HG03565 (cell line): ENCODE data around the gene CTIF.

Experiments used
- ATAC-seq: cut with Tn5 transposase; IDR thresholded peaks from one replicate; pipeline ENCODE4 v1.9.1; 2021; ENCODE audit warnings: mild to moderate bottlenecking, moderate library complexity; ENCODE audit not compliant: unreplicated experiment

Gene CTIF

DNA sequence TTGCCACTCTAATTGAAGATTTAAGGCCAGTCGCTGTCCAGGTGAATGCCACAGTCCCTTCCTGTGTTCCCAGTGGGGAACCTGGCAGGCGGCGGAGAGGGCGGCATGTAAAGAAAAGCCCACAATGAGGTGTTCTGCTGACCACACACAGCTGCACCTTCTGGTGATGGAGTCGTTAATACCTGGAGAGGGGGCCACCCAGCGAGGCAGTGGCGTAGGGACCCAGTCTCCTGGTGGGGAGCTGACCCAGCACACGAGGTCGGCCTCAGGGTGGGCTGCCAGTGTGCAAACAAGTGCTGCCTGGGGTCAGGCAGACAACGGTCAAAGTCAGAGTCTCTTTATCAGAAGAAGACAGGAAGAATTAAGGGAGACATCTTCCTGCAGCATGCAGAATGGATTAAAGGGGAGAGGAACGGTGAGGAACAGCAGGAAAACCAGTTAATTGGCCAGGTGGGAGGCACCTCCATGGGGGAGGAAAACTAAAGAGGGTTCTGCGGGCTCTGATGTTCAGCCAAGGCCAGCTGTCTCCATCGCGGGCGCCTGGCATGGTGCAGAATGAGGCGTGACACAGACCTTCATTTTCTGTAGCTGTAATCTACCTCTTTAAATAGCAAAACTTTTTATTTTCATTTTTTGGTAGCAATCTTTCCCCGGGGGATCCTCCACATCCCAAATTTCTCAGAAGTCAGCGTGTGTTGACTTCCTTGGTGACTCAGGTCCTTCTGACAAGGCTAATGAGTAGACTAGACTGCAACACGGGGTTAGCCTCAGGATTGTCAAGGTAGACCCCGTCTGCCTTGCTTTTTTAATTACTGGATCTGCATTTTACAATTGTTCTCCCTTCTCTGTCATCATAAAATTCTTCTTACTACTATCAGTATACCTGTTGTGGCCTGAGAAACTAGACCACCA lies 333.7 kb downstream of the CTIF start:
- ATAC-seq, result no peak

- no peak for ATAC-seq
Measured at GRCh38 chr18:48874233-48874632, 335.4 kb downstream of the CTIF start.

- no peak for ATAC-seq
Measured at GRCh38 chr18:48874701-48875162, 335.9 kb downstream of the CTIF start.

DNA sequence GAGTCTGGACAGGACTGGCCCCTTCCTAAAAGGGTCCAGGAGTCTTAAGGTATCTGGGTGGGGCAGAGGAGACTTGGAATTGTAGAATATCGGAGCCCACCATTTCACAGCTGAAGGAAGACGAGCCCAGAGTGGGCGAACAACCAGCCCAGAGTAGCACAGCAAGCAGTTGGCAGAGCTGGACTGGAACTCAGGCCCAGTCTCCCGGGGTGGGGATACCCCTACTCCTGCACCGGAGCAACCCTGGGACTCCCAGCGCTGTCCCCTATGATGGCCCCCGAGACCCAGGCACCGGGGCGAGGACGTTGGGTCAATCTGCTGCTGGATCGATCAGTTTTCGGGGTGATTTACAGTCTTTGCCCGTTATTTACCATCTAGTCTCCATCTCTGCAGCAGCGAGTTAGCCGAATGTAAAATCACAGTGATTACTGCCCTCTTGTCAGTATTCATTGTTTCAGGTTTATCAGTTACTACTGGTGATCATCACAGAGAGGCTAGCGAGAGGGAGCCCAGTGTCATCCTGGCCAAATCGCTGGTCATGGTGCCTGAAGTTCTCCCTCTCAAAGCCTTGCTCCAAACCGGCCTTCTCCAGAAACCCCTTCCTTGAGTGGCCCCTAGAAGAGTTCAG lies 336.6 kb downstream of the CTIF start:
- ATAC-seq, result no peak

- no peak for ATAC-seq
Measured at GRCh38 chr18:48875942-48876511, 337.2 kb downstream of the CTIF start.

GRCh38 chr18:48876590-48876989 lies 337.8 kb downstream of the CTIF start:
- ATAC-seq, result no peak

DNA sequence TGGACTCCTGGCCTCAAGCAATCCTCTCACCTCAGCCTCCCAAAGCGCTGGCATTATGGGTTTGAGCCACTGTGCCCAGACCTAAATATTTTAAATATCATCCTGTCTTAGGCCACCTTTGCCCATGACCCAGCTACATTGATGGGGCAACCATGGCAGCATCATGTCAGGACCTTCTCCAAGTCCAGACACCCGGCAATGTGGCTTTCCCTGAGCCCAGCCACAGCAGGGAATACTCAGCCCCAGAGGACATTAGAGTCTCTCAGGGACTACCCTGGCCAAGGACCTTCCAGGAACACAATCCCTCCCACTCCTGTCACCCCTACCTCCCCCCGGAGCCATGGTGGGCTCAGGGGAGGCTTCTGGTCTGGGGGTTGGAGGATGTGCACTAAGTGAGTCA lies 339.1 kb downstream of the CTIF start:
- no peak for ATAC-seq

GRCh38 chr18:48878471-48878870 lies 339.6 kb downstream of the CTIF start:
- ATAC-seq, result no peak

DNA sequence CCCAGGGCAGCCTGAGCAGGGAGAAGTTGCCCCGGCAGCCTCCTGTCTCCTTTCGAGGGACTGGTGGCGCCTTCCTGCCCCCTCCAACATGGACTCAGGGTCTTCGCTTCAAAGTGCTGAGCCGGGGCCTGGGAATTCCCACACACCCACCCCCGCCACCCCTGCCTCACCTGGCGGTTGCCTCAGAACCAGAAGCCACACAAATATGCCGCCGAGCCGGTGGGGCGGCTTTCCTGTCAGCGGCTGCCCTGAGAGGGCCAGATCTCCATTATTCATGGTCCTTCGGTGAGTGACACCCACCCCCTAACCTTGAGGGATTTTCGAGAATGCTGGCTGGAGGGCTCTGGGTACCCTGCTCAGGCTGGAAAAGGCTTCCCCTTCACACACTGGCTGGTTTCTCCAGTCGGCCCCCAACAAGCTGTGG lies 340.2 kb downstream of the CTIF start:
- no peak for ATAC-seq

GRCh38 chr18:48880931-48881330 lies 342.1 kb downstream of the CTIF start:
- ATAC-seq, result no peak

- no peak for ATAC-seq
Measured at GRCh38 chr18:48882379-48882778, 343.5 kb downstream of the CTIF start.

DNA sequence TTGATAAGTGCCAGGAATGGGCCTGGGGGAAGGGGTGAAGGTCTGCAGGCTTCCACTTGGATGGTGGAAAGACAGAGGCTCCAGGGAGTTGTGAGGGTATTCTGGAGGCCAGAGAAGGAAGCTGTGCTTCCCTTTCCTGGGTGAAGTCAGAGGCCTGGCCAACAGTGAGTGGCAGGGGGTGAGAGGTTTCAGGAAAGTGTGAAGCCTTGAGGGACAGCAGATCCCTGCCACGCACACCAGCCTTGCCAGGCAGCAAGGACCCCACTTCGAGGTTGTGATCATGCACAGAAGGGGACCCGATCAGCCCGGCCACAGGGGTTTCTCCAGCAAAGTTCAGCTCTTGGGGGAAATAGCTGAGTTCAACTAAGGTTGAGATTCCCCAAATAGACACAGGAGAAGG lies 345.5 kb downstream of the CTIF start:
- no peak for ATAC-seq

DNA sequence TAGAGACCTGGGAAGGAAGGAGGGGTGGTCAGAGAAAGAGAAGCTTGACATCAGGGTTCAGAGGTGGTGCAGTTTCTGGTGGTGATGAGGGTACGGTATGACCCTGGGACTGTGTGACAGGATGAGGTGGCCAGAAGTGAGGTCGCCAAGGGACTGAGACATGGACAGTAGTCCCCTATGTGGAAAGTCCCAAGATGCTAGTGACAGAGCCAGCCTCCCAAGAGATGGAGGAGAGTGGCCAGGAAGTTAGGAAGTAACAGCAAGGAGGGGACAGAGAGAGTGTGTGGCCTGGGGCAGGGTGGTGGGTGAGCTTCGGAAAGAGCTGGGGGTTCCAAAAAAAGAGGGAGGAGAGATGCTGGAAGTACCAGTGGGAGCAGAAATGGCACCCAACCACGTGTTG lies 345.9 kb downstream of the CTIF start:
- ATAC-seq, result no peak

GRCh38 chr18:48885266-48885923 lies 346.6 kb downstream of the CTIF start:
- no peak for ATAC-seq

DNA sequence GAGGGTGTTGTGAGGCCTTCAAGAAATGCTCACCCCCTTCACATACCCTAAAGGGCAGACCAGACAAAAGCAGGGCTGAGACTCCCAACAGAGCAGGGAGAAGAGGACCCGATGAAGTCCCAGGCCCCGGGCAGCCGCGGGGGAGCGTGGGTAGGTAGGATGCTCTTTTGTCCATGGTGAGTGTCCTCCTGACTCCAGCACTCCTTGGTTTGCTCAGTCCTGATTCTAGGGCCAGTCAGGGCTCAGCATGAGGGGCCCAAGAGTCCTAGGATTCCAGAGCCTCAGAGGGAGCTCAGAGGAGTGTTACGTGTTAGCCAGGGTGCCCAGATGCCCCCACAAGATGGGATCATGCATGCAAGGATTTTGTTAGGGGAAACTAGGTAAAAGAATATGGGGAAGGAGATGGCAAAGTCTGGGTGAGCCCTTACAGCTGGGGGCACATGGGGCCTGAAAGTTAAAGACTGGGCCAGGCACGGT lies 347.1 kb downstream of the CTIF start:
- no peak for ATAC-seq

GRCh38 chr18:48886520-48887293 lies 347.9 kb downstream of the CTIF start:
- no peak for ATAC-seq

GRCh38 chr18:48887294-48887904 lies 348.6 kb downstream of the CTIF start:
- ATAC-seq, result no peak

DNA sequence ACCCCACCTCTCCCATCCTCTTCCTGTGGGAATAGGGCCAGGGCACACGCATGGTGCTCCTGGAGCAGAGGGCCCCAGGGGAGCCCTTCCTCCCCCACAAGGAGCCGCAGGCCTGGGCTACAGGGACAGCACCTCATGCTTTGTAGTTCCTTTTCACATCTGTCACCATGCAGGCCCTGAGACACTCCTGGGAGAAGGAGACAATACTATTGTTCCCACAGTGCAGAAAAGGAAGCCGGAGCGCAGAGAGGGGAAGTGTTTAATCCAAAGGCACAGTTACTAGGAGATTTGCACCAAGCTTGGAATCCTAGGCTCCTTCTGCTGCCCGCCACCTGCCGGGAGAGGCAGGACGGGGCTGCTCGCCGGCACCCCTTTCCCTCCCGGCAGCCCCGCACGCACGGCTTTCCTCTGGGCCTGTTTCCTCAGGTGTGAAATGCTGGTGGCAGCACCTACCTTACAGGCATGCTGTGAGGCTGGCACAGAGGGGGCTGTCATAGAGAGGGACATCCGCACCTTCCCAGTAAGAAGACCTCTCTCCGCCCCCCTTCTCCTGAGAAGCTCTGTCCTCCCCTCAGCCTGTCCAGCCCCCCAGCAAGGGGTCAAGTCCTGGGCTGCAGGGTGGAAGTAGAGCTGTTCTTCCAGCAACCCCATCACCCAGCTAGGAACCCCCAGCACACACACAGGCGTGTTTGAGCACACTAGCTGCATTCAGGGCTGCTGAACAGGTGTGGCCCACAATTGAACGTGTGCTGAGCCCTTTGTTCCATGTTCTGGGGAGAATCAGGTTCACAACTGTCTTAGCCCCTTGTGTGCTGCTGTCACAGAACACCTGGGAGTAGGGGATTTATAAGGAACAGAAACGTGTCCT lies 349.3 kb downstream of the CTIF start:
- no peak for ATAC-seq

GRCh38 chr18:48888773-48889080 lies 349.9 kb downstream of the CTIF start:
- no peak for ATAC-seq
